C4-2B (cell line): Measurements from ENCODE around the gene TBC1D32.
A peak's percentile ranks its signal among the peaks of the same experiment; 100 is the strongest.
"Not testable (repeated sequence)": the region's sequence is repeated elsewhere in the genome, so short reads cannot be mapped to it uniquely, and the experiment has no call there.

ENCODE experiments used
- H3K27ac ChIP-seq: fragments of 450-650 bp; 2 replicates; pipeline ENCODE4 v1.5.1; 2017
- CTCF ChIP-seq: fragments of 450-650 bp; conservative IDR thresholded peaks from 2 replicates; pipeline ENCODE4 v1.5.1; 2017; ENCODE audit warnings: mild to moderate bottlenecking
- ZFX ChIP-seq: fragments of 450-650 bp; IDR thresholded peaks from 2 replicates; pipeline ENCODE4 v1.6.1; 2017

The TBC1D32 gene

GRCh38 chr6:121319112-121319553 is 15.1 kb downstream of the TBC1D32 start:
- no peak overlapping the region for H3K27ac ChIP-seq
- TF ChIP-seq ZFX (no peak), CTCF (peak; percentile 15)

GRCh38 chr6:121314381-121315112 is 19.7 kb downstream of the TBC1D32 start:
- H3K27ac ChIP-seq, result no peak overlapping the region
- TF ChIP-seq CTCF (no peak), ZFX (no peak)

- H3K27ac ChIP-seq, result peak overlapping the region; percentile 79
These were observed 22.5 kb downstream of the TBC1D32 start for GRCh38 chr6:121311814-121312213.

GRCh38 chr6:121310495-121310894 is 23.8 kb downstream of the TBC1D32 start:
- TF ChIP-seq CTCF, result no peak
- no peak for TF ChIP-seq ZFX

GRCh38 chr6:121309768-121310469 is 24.4 kb downstream of the TBC1D32 start:
- TF ChIP-seq CTCF (no peak), ZFX (no peak)
- H3K27ac ChIP-seq, result no peak overlapping the region

More at GRCh38 chr6:121310495-121310894, 23.8 kb downstream of the TBC1D32 start:
- no peak overlapping the region for H3K27ac ChIP-seq

GRCh38 chr6:121305957-121306607 is 28.2 kb downstream of the TBC1D32 start:
- peak; percentile 59 for TF ChIP-seq CTCF
- TF ChIP-seq ZFX, result no peak
- H3K27ac ChIP-seq, result no peak overlapping the region

- TF ChIP-seq ZFX (no peak), CTCF (no peak)
- H3K27ac ChIP-seq, result no peak overlapping the region
These were observed 31.4 kb downstream of the TBC1D32 start for GRCh38 chr6:121302882-121303281.

GRCh38 chr6:121301156-121301555 is 33.1 kb downstream of the TBC1D32 start:
- not testable (repeated sequence) for H3K27ac ChIP-seq
